H9 (cell line): ENCODE measurements around the gene FKBP4. TPM values are rescaled to one million over a fixed set of nuclear protein-coding genes. Genes with fewer than 3 reads are reported as not detected.

Source experiments
- DNase-seq: peaks from one replicate; pipeline ENCODE4 v3.0.0-alpha.2; 2017
- H2AFZ ChIP-seq: one replicate; pipeline ENCODE4 v1.6.1; 2013; ENCODE audit warnings: mild to moderate bottlenecking, low read length, control low read depth, moderate library complexity
- H2AK5ac ChIP-seq: 2 replicates; pipeline ENCODE4 v1.6.1; 2013; ENCODE audit warnings: low read length, control low read depth, mixed read lengths; ENCODE audit not compliant: insufficient read length
- H2BK120ac ChIP-seq: one replicate; pipeline ENCODE4 v1.6.1; 2013; ENCODE audit warnings: low read depth, mild to moderate bottlenecking, low read length, control low read depth, inconsistent platforms; ENCODE audit not compliant: poor library complexity, severe bottlenecking
- H2BK12ac ChIP-seq: 2 replicates; pipeline ENCODE4 v1.6.1; 2013; ENCODE audit warnings: low read length, control low read depth, mixed read lengths, low read depth; ENCODE audit not compliant: insufficient read length
- H2BK15ac ChIP-seq: 2 replicates; pipeline ENCODE4 v1.6.1; 2013; ENCODE audit warnings: low read depth, low read length, control low read depth
- H2BK20ac ChIP-seq: one replicate; pipeline ENCODE4 v1.6.1; 2013; ENCODE audit warnings: low read depth, mild to moderate bottlenecking, low read length, control low read depth, inconsistent platforms; ENCODE audit not compliant: poor library complexity, severe bottlenecking
- H2BK5ac ChIP-seq: 2 replicates; pipeline ENCODE4 v1.6.1; 2013; ENCODE audit warnings: low read length, control low read depth, mixed read lengths; ENCODE audit not compliant: insufficient read length
- H3K14ac ChIP-seq: 2 replicates; pipeline ENCODE4 v1.6.1; 2013; ENCODE audit warnings: low read length, control low read depth; ENCODE audit not compliant: insufficient read depth
- H3K18ac ChIP-seq: 2 replicates; pipeline ENCODE4 v1.6.1; 2013; ENCODE audit warnings: low read depth, mild to moderate bottlenecking, mixed read lengths, low read length, control low read depth; ENCODE audit not compliant: insufficient read length
- H3K23ac ChIP-seq: 2 replicates; pipeline ENCODE4 v1.6.1; 2013; ENCODE audit warnings: low read length, control low read depth, mixed read lengths, low read depth; ENCODE audit not compliant: insufficient read length
- H3K23me2 ChIP-seq: 2 replicates; pipeline ENCODE4 v1.6.1; 2013; ENCODE audit warnings: low read depth, mild to moderate bottlenecking, mixed read lengths, low read length, control low read depth; ENCODE audit not compliant: insufficient read length, poor library complexity, severe bottlenecking
- H3K27ac ChIP-seq: 2 replicates; pipeline ENCODE4 v1.5.1; 2013; ENCODE audit warnings: low read length, control low read depth, mixed read lengths, low read depth; ENCODE audit not compliant: insufficient read length
- H3K27me3 ChIP-seq: 2 replicates; pipeline ENCODE4 v1.6.1; 2013; ENCODE audit warnings: low read length, control low read depth, inconsistent platforms; ENCODE audit not compliant: insufficient read depth
- H3K4ac ChIP-seq: 2 replicates; pipeline ENCODE4 v1.6.1; 2013; ENCODE audit warnings: low read depth, mild to moderate bottlenecking, control low read depth, inconsistent platforms, low read length, moderate library complexity
- H3K4me1 ChIP-seq: 2 replicates; pipeline ENCODE4 v1.6.1; 2013; ENCODE audit warnings: low read length, control low read depth, inconsistent platforms; ENCODE audit not compliant: insufficient read depth
- H3K4me2 ChIP-seq: 2 replicates; pipeline ENCODE4 v1.6.1; 2013; ENCODE audit warnings: low read length, control low read depth, mixed read lengths; ENCODE audit not compliant: insufficient read length, insufficient read depth
- H3K56ac ChIP-seq: 2 replicates; pipeline ENCODE4 v1.6.1; 2013; ENCODE audit warnings: low read depth, mild to moderate bottlenecking, mixed read lengths, low read length, control low read depth; ENCODE audit not compliant: insufficient read length
- H3K79me1 ChIP-seq: 2 replicates; pipeline ENCODE4 v1.6.1; 2013; ENCODE audit warnings: low read depth, mild to moderate bottlenecking, moderate library complexity, low read length, control low read depth, inconsistent platforms; ENCODE audit not compliant: insufficient read depth, poor library complexity, severe bottlenecking
- H3K79me2 ChIP-seq: 2 replicates; pipeline ENCODE4 v1.6.1; 2013; ENCODE audit warnings: low read length, control low read depth, inconsistent platforms; ENCODE audit not compliant: insufficient read depth
- H3K9ac ChIP-seq: 2 replicates; pipeline ENCODE4 v1.6.1; 2013; ENCODE audit warnings: low read length, control low read depth, mixed read lengths; ENCODE audit not compliant: insufficient read length; ENCODE audit errors: extremely low read depth
- H3K9me3 ChIP-seq: one replicate; pipeline ENCODE4 v1.6.1; 2013; ENCODE audit warnings: low read depth, low read length, inconsistent platforms; ENCODE audit not compliant: control insufficient read depth
- H3T11ph ChIP-seq: one replicate; pipeline ENCODE4 v1.6.1; 2013; ENCODE audit warnings: mild to moderate bottlenecking, low read length, control low read depth, inconsistent platforms
- H4K20me1 ChIP-seq: one replicate; pipeline ENCODE4 v1.6.1; 2013; ENCODE audit not compliant: control insufficient read depth, insufficient read length, insufficient read depth
- H4K5ac ChIP-seq: 2 replicates; pipeline ENCODE4 v1.6.1; 2013; ENCODE audit warnings: low read depth, mild to moderate bottlenecking, mixed read lengths, low read length, control low read depth; ENCODE audit not compliant: insufficient read length
- H4K8ac ChIP-seq: replicated peaks from 2 replicates; pipeline ENCODE4 v1.6.1; 2013; ENCODE audit warnings: low read length, control low read depth, mixed read lengths, low read depth; ENCODE audit not compliant: insufficient read length
- H4K91ac ChIP-seq: 2 replicates; pipeline ENCODE4 v1.6.1; 2013; ENCODE audit warnings: low read depth, mild to moderate bottlenecking, moderate library complexity, mixed read lengths, low read length, control low read depth; ENCODE audit not compliant: insufficient read length
- H3K27ac Mint-ChIP-seq, 3 experiments: 2 replicates in 2 of 3; 3 replicates in 1 of 3; pipeline ENCODE4 v1.8.0; 2020 to 2021; ENCODE audit warnings: mixed read lengths in 3 of 3, mild to moderate bottlenecking in 1 of 3, moderate library complexity in 1 of 3
- H3K27me3 Mint-ChIP-seq: 2 replicates; pipeline ENCODE4 v1.8.0; 2021; ENCODE audit warnings: low read depth, mild to moderate bottlenecking, moderate library complexity, mixed read lengths
- H3K36me3 Mint-ChIP-seq, 3 experiments: 2 replicates in 2 of 3; 3 replicates in 1 of 3; pipeline ENCODE4 v1.8.0; 2020 to 2021; ENCODE audit warnings: low read depth in 3 of 3, mixed read lengths in 3 of 3; ENCODE audit not compliant: insufficient read depth in 1 of 3
- H3K4me1 Mint-ChIP-seq, 2 experiments: 2 replicates each; pipeline ENCODE4 v1.8.0; 2020; ENCODE audit warnings: mixed read lengths in 2 of 2
- H3K4me3 Mint-ChIP-seq, 2 experiments: 2 replicates in 1 of 2; 3 replicates in 1 of 2; pipeline ENCODE4 v1.8.0; 2020 to 2021; ENCODE audit warnings: mild to moderate bottlenecking in 2 of 2, mixed read lengths in 2 of 2, moderate library complexity in 1 of 2
- H3K9me3 Mint-ChIP-seq, 2 experiments: 2 replicates in 1 of 2; 3 replicates in 1 of 2; pipeline ENCODE4 v1.8.0; 2020; ENCODE audit warnings: mild to moderate bottlenecking in 2 of 2, mixed read lengths in 2 of 2, moderate library complexity in 1 of 2
- CTCF ChIP-seq: fragments of 200-600 bp; sonication (generic); conservative IDR thresholded peaks from 3 replicates; pipeline ENCODE4 v1.8.0; 2021; ENCODE audit warnings: antibody characterized with exemption, mild to moderate bottlenecking
- WGBS: extraction: QIAGEN DNeasy Blood & Tissue Kit; methylation state at CpG from one replicate; pipeline ENCODE4 v1.1.7; 2013; ENCODE audit warnings: missing lambda C conversion rate, low lambda C conversion rate, mixed read lengths; ENCODE audit not compliant: insufficient read length; ENCODE audit errors: extremely low coverage; 5-methylcytosine and 5-hydroxymethylcytosine counted together
- total RNA-seq: library from RNA; stranded (reverse); gene quantifications from 2 replicates; pipeline ENCODE4 v1.2.1, GENCODE V29; 2021

The FKBP4 gene
- total RNA-seq, 1 experiment from 2014 or later, result 221 TPM

GRCh38 chr12:2797721-2798418 lies 3.1 kb downstream of the FKBP4 start:
- Histone ChIP-seq H4K5ac (no peak overlapping the region), H2BK12ac (no peak overlapping the region), H3K14ac (no peak overlapping the region), H2BK20ac (no peak overlapping the region), H2BK15ac (no peak overlapping the region), H3K56ac (no peak overlapping the region), H3K27ac (no peak overlapping the region), H3K18ac (no peak overlapping the region), H3K79me1 (no peaks in the 10 kb centered on the region), H4K91ac (no peak overlapping the region), H3K23ac (no peak overlapping the region), H3K4me1 (no peaks in the 10 kb centered on the region; the same call in 1 of the 2 replicates), H3K27me3 (no peaks in the 10 kb centered on the region), H3T11ph (no peak overlapping the region), H4K8ac (no peak overlapping the region), H3K23me2 (peaks cover 12% of the 10 kb centered on the region), H3K9me3 (no peaks in the 10 kb centered on the region), H3K4ac (no peak overlapping the region), H2BK5ac (no peak overlapping the region), H3K79me2 (peaks cover 8% of the 10 kb centered on the region; the same call in 1 of the 2 replicates), H4K20me1 (no peaks in the 10 kb centered on the region), H2AFZ (no peak overlapping the region), H2BK120ac (no peak overlapping the region), H3K4me2 (no peak overlapping the region), H2AK5ac (no peak overlapping the region), H3K9ac (no peak overlapping the region)
- peaks cover 11% of the 10 kb centered on the region for H3K27me3 Mint-ChIP-seq
- H3K27ac Mint-ChIP-seq, result 0 out of 7 replicates have a peak overlapping the region, but pooled peaks of 1 of the 3 experiments have one; percentile 21
- WGBS, result no CpG with 5 or more reads among the region's 7 CpGs
- H3K4me3 Mint-ChIP-seq, result peak overlapping the region in 1 of 2 experiments; percentile 88; a peak in 3 of 5 replicates
- H3K36me3 Mint-ChIP-seq, result peaks cover 59 to 70% (median 67%) of the 10 kb centered on the region in 3 experiments
- H3K9me3 Mint-ChIP-seq, result peaks cover 0 to 3% of the 10 kb centered on the region in 2 experiments; a peak in 3 of 5 replicates
- no peak; the same call in 1 of the 3 replicates for TF ChIP-seq CTCF
- no peak for DNase-seq
- H3K4me1 Mint-ChIP-seq, result peaks cover 13 to 25% of the 10 kb centered on the region in 2 experiments
